T follicular helper cell (primary cell): ENCODE data around the gene SCUBE1.

Experiments used
- DNase-seq: peaks from one replicate; pipeline ENCODE4 v3.0.0-alpha.2; 2020; ENCODE audit warnings: low read depth

Gene SCUBE1

DNA sequence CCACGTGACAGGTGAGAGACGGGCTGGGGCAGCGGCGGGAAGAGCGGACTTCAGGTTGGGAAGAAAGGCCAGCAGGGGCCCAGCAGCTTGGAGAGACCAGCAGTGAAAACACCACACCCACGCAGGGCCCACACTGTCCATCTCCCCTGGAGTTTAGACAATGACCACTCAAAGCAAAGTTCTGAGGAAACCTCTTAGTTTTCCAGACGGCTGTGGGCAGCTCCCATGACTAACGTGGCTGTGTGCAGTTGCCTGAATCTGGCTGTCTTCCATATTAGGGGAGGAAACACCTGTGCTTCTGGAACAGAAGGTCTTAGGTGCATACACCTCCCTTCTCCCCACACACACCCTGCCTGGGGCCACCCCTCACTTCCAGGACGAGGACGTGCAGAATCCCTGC is 85.6 kb downstream of the SCUBE1 start:
- DNase-seq = no peak

DNA sequence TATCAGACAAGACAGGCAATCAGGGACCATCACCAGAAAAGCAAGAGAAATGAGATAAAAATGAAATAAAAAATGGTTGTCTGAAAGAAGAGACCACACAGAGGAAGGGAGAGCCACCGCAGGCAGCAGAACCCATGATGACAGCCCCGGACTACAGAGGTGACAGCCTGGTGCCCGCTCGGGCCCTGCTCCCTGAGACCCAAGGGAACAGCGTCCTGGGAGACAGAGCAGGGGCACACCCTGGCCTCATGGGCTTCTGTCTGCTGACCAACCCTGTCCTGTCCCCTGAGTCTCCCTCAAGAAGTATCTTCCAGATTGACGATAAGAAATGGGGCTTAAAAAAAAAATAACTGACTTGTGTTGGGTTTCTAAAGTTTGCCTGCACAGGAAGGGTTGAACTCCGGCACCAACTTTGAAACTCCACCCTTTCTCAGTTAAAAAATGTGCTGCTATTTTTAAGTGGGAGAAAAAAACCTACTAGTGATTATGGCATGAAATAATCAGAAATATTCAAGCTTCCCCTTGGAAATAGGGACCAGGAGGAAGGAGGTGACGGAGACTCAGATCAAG is 86.1 kb downstream of the SCUBE1 start:
- DNase-seq = no peak

DNA sequence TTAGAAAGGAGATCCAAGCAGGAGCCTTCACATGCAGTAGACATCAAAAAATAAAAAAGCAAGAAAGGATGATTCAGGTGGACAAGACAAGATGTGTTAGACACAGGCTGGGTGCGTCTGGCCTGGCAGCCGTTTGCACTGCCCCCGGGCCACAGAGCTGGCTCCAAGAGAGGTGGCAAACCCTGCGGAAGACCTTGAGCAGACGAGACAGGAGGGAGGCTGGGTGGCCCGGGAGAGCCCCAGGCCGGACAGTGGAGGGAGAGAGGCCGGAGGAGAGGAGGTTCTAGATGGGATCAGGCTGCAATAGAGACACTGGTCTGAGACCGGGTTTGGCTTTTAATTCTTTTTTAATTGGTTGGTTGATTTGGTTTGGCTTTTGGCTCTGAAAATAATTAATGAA is 86.6 kb downstream of the SCUBE1 start:
- no peak for DNase-seq

DNA sequence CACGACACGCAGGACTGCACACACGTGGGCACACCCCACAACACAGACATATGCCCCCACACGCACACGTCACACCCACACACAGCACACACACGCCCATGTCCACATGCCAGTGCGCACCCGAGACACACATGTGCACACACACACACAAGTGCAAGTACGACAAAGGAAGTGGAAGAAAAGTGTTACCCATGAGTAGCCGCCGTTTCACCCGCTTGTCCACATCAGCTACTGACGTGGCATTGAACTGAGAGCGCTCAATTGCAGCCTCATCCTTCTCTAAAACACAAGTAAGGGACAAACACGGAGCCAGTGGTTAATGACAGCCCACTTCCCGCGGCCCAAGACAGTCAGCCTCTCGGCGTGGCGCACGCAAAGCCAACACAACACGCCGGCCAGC is 87.9 kb downstream of the SCUBE1 start:
- no peak for DNase-seq

DNA sequence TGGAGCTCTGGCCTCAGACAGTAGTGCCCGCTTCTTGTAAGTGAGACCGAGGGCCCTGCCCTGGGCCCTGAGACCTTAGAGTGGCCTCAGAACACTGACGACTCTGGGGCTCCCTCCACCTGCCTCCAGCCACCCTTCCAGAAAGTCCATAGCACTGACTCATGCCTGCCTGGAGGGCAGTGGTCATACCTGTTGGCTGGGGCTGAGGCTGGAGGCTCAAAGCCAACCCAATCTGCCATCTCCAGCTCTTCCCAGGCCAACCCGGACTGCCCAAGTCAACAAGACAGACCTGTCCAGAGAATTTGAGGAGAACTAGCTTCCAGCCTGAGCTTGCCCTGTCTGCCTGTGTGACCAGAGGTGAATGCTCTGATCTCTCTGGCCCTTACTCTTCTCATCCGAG is 89.3 kb downstream of the SCUBE1 start:
- DNase-seq = no peak

DNA sequence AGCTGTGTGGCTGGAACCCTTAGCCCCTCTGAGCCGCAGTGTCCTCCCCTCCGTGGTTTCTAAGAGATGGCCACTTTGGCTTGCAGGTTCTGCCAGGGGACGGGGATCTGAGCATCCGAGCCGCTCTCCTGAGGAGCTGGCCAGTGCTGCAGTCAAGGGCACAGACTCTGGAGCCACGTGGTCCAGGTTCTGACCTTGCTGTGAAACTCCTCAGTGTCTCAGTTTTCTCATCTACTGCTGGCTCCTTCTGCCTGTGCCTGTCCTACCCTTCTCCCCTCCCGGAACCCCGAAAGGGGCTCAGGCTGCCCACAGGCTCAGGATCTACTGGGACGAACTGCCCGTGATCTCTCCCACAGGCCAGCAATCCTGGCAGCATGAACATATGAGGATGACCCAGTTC is 90.9 kb downstream of the SCUBE1 start:
- DNase-seq = no peak

DNA sequence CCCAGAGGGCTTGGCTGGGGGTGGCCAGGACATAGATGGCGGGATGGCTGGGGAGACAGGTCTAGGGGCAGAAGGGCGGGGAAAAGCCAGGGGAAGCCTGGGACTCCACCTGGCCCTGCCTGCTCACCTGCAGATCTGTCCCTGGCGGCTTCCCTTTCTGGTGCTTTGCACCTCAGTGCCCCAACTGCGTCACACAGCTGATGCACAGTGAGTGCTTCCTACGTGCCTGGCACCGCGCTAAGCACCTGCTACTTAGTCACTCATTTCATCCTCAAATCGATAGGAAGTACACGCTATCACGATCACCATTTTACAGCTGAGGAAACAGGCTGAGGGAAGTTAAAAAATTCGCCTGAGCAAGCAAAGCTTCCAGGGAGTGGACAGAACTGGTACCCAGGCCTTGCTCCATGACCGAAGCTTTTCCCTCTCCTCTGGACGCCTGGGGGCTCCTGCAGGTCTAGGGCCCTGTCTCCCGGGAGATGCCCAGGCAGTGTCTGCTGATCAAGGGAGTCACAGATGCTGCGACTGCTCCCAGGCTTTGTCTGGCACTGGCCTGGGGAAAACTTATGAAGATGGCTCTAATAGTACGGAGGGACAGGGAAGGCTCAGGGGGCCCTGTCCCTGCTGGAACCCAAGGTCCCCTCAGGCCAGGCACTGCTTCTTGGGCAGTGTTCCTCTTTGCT is 93.2 kb downstream of the SCUBE1 start:
- no peak for DNase-seq

DNA sequence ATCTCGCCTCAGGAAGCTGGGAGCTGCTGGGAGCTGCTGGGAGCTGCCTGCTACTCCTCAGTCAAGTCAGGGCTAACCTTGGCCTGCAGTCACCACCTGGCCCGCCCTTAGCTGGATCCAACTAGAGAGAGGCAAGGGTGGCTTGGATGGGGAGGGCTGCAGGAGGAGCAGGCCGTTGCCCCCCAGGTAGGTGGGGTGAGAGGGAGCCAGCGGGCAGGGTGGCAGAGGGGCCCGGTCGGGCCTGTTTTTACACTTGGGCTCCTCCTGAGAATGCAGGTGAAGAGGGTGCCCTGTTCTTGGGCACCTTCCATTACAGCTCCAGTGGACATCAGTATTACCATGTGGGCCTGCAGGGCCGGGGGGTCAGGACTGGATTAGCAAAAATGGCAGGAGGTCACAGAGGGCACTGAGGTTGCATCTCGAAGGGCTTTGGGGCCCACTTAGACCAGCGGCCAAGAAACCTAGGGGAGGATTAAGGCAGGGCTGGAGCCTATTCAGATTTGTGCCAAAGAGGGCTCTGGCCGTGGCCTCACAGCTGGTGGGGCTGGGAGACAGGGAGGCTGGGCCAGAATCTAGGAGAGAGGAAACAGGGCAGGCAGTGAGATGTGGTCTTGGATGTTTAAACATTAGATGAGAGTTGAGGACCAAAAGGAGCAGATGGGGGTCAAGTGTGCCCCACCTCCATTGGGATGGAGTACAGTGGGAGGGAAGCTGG is 95.5 kb downstream of the SCUBE1 start:
- DNase-seq = no peak

DNA sequence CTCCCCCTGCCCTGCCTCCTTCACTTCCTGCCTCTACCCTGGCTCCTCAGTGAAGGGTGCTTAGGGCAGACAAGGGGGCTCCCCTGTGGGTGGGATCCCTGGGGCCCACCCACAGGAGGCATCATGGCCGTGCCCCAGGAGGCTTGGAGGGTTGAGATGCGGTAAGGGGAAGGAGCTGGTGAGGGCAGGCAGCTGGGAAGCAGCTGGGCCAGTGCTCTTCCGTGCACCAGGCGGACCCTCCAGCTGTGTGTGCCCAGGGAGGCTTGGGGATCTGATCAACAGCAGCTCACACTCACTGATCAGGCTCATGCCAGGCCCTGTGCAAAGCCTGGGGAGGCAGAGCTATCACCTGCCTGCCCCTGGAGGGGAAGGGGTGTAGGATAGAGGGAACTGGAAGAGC is 97.0 kb downstream of the SCUBE1 start:
- no peak for DNase-seq

DNA sequence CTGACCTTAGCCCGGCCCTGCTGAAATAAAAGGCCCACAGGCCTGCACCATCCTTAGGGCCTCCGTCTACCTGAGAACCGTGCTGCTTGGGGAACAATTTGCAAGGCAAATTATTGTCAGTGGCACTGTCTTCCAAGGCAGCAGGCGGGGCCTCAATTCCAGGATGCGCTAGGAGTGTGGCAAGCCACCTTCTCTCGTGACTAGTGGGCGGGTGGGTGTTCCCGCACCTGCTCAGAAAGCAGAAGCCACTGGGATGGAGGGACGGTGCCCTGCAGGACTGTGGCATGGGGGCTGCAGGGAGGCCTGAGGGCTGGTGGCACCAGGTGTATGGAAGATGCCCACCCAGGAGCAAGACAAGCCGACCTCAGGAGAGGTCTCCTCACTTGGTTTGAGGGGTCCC is 97.5 kb downstream of the SCUBE1 start:
- no peak for DNase-seq

DNA sequence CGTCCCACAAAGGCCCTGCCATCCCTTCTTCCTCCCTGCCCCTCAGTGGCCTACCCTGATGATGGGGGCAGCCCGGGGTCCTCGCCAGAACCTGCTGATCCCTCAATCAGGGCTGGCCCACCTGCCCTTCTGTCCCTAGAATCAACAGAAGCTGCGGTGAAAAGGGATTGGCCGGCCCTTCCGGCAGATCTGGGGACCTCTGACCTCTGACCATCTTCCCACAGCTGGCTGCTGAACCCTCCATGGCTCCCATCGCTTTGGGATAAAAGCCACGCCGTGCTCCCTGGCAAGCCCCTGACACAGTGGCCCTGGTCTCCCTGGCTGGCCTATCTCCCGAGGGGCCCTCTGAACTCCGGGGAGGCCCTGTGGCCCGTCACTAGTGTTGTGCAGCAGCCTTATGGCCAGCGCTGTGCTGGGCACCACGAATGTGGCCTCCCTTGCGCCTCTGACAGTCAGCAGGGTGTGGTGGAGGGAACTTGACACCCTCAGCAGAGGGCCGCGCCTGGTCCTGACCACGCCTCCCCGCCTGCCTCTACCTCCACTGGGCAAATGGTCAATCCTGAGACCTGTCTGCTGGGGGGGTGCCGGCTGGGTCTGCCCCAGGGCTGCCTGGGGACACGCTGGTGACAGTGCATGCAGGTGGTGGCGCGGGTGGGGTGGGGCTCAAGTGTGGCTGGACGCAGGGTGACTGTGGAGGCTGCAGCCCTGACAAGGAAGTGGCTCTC is 98.2 kb downstream of the SCUBE1 start:
- no peak for DNase-seq

DNA sequence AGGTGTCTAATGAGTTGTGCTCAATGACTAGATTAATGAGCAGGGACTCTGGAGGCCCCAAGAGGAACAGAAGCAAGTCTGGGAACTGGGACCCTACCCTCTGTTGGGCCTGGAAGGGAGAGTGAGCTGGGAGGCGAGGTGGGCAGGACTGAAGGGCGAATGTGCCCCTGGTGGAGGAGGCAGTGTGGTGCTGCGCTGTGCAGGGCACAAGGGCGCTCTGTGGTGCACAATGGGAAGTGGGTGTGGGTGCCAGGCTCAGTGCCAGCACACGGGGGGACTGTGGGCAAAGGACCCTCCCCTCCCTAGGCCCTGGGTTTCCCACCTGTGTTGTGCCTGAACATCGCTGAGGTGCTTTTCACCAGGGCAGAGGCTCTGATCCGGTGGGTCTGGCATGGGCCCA is 98.8 kb downstream of the SCUBE1 start:
- DNase-seq = no peak

DNA sequence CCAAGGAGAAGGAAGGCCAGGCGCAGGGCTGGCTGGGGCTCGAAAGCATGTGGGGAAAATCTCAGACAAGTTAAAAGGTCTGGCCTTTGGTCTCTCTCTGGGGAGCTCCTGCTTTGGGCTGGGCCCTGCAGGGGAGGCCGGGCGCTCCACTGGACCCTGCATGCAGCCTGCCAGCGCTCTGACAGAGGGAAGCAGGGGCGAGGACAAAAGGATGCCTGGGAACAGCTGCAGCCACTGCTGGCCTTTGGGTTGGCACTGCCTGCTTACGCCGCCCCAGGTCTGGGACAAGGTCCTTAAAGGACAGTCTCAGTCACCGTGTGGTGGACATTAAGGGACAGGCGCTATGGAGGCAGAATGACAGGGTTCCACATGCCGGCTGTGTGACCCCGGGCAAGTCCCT is 99.8 kb downstream of the SCUBE1 start:
- DNase-seq = no peak

DNA sequence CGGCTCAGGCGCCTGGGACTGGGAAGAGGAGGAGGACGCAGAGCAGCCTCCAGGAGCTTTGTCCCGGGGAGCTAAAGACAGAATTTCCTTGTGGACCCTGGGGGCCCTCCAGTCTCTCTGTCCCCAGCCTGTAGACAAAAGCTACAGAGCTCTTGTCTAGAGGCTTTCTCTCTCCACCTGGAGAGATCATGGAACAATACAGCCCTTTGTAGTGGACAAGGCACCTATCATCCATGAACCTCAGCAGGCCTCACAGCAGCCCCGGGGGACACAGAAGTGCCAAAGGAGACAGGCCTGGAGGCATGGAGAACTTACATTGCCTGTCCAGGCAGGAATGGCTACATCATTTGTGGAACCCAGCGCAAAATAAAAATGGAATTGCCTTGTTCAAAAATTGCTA is 100.5 kb downstream of the SCUBE1 start:
- DNase-seq = no peak

DNA sequence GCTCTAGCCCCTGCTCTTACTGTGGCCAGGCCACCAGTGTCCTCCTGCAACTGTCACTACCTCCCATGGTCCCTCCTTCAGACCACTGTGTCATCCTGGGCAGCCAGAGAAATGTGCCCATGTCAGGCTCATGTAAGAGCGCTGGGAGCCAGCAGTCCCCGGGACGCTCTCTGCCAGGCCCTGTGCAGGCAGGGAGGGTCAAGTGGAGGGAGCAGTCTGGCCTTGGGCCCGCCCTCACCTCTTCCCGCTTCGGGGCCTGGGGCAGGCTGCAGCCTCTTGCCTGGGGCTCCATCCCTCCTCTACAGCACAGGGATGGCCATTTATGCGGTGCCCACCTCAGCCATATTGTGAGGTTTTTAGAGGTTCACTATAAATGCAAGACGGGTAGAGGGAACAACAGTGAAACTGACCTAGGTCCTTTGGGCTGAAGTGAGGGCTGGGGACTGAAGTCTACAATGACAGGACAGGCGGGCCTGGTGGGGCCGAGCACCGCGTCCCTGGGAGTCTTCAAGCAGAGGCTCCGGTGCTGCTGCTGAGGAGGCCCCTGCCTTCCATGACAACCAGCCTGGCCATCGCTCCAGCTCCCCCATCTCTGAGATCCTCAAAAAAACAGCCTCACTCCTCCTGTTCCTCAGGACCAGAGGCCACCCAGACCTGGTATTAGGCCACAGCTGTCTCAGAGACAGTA is 101.3 kb downstream of the SCUBE1 start:
- no peak for DNase-seq

DNA sequence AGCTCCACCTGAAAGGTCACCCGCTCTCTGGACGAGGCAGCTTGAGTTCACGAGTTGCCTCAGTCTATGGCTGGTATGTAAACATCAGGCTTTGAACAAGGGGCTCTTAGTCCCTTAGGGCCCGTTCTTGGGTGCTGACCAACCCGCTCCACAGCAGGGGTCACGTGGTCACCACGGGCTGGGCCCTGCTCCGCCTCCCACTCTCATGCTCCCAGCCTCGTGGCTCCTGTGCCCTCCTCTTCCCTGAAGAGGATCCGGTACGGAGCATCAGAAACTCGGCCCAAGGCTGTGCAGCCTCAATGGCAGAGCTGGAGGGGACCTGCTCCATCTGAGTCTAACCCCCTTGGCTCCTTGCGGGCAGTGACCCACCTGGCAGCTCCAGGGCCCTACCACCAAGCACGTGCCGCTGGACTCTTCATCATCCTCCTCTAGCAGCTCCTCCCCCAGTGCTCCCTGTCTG is 102.0 kb downstream of the SCUBE1 start:
- no peak for DNase-seq

DNA sequence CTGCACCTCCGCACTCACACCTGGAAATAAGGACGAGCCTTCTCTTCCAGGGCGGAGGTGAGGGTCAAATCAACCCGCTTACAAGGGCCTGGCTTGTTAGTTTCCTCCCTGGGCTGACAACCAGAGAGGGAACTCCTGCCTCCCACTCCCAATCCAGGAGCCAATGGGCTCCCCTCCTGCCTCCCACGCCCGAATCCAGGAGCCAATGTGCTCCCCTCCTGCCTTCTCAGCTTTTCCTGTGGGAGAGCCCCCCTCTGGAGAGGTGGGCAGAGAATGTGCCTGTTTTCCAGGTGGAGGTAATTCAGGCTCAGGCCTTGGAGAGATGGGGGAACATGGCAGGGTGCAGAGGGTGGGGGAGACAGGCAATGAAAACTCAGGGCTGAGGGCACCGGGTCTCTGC is 102.6 kb downstream of the SCUBE1 start:
- no peak for DNase-seq

DNA sequence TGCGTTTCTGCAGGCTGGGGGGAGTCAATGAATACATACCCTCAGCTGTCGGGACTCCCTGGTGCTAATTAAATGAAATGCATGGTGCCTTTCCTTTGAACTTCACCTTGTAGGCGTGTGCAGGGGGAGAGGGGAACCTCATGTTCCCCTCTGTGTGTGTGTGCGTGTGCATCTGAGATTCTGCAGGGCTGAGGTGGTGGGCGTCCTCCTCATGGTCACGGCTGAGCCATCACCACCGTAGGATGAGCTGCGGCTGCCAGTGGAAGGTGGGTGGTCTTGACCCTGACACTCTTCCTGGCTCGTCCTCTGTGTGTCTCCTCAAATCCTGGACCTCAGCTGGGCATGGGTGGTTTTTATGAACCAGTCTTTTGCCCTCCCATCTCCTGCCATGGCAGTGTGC is 103.2 kb downstream of the SCUBE1 start:
- DNase-seq = no peak

DNA sequence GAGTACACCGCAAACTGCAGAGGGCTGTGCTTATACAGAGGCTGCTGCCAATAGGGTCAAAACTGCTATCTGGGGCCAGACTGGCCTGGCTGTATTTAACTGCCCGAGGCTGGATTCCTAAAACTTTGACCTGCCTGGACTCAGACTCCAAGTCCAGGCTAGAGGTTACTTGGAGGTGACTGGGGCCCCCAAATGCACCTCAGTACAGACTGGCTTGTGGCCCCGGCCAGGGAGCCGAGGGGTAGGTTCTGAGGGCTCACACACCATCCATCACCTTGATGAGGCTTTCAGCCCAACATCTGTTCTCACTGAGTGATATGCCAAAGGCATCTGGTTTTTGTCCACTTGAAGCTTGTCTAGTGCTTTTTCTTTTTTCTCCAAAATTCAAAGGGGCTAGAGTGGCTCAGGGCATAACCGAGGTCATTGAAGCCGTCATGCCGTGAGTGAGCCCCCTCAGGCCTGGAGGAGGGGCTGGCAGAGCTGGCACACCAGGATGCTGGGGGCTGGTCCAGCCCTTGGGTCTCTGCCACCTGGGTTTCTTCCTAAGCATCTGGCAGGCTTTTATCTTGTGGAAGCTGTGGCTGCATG is 103.9 kb downstream of the SCUBE1 start:
- DNase-seq = no peak

DNA sequence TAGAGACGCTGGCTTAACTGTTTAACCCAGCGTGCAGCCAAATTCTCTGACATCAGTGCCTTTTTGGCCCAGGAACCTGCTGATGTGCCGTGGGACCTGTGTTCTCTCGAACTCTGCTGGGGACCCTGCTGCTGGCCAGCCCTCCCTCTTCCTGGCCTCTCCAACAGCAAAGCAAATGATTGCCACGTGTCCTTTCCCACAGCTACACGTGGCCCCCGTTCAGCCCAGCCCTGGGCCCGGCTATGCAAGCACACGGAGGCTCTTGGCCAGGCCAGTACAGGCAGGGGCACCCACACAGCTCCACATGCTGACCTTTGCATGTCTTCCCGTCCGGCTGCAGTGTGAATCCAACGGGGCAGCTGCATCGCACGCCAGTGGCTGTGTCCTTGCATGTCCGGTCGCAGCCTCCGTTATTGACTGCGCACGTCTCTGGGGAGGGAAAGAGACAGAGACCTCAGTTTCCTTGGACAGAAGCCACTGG is 104.6 kb downstream of the SCUBE1 start:
- no peak for DNase-seq

DNA sequence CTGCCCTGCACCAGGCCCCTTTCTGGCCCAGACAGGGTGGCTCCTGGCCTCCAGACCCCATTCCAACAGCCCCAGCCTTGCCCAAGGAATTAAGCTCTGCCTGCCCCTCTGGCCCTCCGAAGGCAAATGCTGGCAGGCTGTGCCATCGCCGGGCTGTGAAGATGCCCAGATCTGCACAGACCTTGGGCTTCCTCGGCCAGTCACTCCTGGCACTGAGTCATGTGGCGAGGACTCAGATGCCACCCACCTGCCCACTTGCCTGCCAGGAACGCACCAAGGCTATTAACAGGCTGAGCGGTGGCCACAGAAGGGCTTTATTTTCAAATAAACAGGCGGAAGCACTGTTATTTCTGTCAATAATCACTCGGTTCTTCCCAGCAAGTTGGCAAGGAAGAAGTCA is 105.9 kb downstream of the SCUBE1 start:
- DNase-seq = no peak
